GM18505 (cell line): ENCODE measurements around the gene TLCD5.

Experiments
- ATAC-seq: cut with Tn5 transposase; IDR thresholded peaks from one replicate; pipeline ENCODE4 v1.9.1; 2021; ENCODE audit not compliant: unreplicated experiment
- POLR2A ChIP-seq: IDR thresholded peaks from 4 replicates; pipeline ENCODE4 v1.6.1; 2011; ENCODE audit warnings: borderline replicate concordance; ENCODE audit not compliant: insufficient read depth, insufficient read length; ENCODE audit errors: extremely low read depth

Gene TLCD5

DNA sequence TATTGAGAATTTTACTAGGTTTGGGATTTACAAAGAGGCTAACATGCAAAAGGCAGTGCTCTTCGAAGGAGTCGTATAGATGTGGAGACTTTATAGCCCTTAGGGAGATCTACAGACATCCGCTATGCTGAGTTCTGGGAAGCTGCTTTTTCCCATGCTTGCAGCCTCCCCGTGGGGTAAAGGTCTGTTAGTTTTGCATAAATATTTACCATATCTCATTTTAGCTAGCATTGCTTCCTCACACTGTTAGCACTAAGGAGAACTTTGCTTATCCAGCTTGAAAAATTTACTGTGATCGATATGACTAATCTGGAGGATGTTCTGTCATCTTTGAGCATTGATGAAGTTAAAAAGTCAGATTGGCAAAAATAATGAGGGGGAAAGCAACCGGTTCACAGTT, 29.7 kb downstream of the TLCD5 start:
- ATAC-seq = no peak
- TF ChIP-seq POLR2A = no peak

DNA sequence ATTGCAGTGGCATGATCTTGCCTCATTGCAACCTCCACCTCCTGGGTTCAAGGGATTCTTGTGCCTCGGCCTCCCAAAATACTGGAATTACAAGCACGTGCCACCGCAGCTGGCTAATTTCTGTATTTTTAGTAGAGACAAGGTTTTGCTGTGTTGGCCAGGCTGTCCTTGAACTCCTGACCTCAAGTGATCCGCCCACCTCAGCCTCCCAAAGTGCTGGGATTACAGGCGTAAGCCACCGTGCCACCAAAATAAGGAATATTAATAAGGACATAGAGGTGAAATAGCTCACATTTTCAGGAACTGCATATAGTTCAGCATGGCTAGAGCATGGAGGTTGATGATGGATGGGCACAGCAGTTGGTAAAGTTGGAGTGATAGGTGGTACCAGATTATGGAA, 32.5 kb downstream of the TLCD5 start:
- no peak for ATAC-seq
- no peak for TF ChIP-seq POLR2A

DNA sequence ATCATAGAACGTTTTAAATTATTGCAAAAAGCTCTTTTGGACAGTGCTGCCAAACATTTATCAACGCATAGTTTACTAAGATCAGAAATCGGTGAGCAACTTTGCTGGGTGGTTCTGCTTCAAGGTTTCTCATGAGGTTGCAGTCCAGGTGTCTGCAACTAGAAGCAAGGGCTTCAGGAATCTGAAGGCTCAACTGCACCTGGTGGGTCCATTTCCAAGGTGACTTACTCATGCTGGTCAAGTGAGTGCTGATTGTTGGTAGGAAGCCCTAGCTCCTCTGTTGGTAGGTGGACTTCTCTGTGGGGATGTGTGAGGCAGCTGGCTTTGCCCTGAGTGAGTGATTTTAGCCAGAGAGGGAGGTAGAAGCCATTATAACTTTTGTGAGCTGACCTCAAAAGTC, 33.6 kb downstream of the TLCD5 start:
- no peak for ATAC-seq
- no peak for TF ChIP-seq POLR2A

DNA sequence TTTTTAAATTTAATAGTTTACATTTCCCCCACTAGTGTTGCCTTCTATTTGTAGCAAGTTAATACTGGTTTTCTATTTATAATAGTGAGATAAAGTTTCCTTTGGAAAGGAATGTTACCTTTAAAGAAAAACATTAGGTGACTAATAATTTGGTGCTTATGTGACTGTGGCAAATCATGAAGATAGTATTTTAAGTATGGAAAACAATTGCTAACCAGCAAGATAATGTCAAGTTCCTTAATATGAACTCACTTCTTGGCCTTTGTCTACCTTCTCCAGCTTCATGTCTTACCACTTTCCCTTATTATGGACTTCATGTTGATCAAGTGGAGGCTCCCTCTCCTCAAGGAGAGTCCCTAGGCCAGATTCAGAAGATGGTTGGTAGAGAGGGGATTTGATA, 38.3 kb downstream of the TLCD5 start:
- TF ChIP-seq POLR2A = no peak
- no peak for ATAC-seq

DNA sequence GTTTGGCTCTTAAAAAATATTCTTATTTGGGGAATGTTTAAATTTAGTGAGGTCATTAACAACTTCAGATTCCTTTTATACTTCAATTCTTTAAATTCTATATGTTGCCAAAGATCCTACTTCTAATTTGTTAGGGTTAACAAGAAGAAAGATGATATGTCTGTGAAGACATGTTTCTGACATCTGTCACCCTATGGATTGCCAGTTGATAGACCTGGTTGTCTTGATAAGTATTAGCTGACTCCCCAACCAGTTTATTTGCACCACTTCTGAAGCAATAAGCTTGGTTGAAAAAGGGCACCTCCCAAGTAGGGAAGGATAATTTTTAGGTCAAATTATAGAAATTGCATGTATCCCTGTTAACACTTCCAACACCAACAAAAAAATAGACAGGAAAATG, 40.4 kb downstream of the TLCD5 start:
- ATAC-seq = no peak
- TF ChIP-seq POLR2A = no peak

DNA sequence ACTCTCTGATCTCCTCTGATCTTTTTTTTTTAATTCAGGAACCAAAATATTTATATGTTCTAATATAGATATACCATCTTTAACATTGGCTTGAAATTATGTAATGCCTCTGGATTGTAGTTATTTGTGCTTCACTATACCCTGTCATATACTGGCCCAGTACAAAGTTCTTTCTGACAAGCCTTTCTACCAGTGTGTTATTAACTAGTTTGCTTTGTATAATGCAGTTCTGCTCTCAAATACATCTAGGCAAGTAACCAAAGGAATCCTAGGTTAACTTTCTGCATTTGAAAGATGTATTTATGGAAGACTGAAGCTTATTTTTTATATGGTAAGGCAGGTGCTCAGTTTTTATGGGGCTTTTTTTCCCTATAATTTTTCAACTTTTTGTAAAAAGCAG, 47.2 kb downstream of the TLCD5 start:
- TF ChIP-seq POLR2A = no peak
- no peak for ATAC-seq

DNA sequence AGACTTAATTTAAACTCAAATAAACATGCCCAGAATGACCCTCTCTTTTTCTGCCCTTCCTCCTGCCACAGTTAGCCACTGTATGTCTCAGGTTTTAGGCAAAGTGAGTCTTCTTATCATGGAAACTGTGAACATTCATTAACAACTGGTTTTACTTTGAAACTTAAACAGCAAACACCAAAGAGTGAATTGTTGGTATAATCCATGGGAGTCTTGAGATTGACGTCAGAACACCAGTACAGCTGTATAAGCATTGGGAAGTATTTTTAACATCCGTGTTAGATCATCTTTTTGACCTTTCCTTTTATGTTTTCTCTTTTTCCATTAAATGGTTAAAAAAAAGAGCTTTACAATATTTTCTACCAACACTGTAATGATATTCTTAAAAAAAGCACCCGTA, 50.0 kb downstream of the TLCD5 start:
- no peak for TF ChIP-seq POLR2A
- ATAC-seq = no peak

DNA sequence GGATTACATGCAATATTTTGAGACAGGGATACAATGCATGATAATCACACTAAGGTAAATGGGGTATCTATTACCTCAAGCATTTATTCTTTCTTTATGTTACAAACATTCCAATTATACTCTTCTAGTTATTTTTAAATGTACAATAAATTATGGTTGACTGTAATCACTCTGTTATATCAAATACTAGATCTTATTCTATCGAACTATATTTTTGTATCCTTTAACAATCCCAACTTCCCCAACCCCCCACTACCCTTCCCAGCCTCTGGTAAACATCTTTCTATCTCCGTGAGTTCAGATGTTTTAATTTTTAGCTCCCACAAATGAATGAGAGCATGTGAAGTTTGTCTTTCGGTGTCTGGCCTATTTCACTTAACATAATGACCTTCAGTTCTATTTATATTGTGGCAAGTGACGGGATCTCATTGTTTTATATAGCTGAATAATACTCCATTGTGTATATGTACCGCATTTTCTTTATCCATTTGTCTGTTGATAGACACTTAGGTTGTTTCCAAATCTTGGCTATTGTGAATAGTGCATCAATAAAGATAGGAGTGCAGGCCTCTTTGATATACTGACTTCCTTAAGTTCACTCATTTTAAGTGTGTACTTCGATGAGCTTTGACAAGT, 51.6 kb downstream of the TLCD5 start:
- TF ChIP-seq POLR2A = no peak
- ATAC-seq = no peak

DNA sequence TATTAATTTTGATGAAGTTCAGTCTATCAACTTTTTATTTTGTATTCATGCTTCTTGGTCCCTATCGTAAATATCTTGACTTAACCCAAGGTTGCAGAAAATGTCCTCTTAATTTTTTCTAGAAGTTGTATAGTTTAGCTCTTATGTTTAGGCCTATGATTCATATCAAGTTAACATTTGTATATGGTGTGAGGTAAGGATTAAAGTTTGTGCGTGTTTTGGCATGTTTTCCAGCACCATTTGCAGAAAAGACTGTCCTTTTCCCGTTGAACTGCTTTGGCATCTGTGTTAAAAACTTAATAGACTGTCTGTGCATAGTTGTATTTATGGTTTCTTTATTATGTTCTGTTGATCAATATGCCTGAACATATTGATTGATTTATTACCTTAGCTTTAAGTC, 53.4 kb downstream of the TLCD5 start:
- ATAC-seq = no peak
- TF ChIP-seq POLR2A = no peak

DNA sequence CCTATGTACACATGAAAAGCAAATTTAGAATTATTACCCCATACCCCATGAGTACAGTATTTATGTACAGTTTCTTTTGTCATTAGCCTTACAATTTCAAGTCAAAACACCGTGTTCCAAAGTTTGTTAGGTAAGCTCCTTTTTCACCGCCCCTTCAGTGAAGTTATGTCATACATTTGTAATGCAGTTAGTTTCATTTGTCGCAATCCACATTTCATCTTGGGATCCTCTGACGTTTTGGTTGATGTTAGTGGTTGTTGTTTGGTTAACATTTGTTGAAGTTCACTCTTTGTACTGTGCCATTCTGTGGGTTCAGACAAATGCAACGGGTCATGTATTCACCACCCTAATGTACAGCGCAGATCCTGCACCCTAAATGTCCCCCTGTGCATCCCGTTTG, 56.3 kb downstream of the TLCD5 start:
- no peak for ATAC-seq

More for the DNA sequence above, 56.3 kb downstream of the TLCD5 start:
- TF ChIP-seq POLR2A = no peak
